Measurements from ENCODE around the gene TCF4.

TCF4 gene

GRCh38 chr18:55504808-55505207, 83.2 kb downstream of the TCF4 start:
- no peak for DNase-seq (ENCODE audit: low read depth in 2 of 2)

GRCh38 chr18:55503167-55503820, 84.7 kb downstream of the TCF4 start:
- no peak for DNase-seq (ENCODE audit: low read depth in 2 of 2)

DNA sequence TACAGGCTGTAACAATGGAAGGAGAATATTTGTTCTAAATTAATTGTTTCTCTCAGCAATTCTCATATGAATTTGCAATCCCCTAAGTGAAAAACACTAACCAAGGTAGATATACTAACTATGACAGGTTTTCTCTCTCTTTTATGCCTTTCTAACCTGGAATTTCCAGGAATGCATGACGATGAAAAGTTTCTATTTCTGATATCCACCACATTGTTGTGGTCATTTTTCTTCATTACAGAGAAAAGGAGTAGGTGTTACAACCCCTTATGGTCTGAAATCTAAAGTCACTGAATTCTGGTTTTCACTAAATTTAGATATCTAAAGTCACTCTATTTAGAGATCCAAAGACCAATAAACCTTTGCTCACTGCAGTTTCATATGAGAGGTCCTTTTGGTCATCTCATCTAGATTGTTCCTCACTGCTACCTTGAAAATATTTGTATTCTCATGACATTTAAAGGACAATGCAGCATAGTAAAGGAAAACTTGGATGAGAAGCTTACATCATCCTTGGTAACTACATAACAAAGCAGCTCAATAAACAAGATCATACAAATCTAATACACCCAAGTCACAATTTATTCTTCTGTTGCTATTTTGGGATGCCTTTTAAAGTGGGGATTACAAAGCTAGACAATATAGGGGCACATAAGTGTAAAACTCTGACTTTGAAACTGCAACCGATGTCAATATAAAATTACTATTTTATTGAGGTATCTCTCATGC, 85.8 kb downstream of the TCF4 start:
- DNase-seq (ENCODE audit: low read depth in 2 of 2) = no peak

DNA sequence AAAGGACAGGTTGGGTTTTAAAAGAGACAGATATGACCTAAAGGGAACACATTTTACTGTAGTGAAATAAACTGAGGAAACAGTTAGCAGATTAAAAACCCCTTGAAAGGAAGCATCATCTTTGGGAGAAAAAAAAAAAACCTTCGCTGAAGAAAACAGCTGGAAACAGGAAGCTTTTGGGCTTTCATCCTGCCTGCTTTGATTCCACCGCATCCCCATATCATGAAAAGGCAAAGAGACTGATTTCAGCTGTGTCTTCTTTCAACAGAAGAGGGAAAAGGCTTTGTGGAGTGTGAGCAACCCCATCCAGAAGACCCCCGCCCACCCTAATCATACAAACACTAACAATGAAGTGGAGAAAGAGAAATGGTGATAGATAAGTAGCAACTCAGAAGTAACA, 86.4 kb downstream of the TCF4 start:
- DNase-seq (ENCODE audit: low read depth in 2 of 2) = no peak

GRCh38 chr18:55500316-55501086, 87.5 kb downstream of the TCF4 start:
- no peak for DNase-seq (ENCODE audit: low read depth in 2 of 2)

- DNase-seq (ENCODE audit: low read depth in 2 of 2) = no peak
Observed at GRCh38 chr18:55499526-55499925, 88.5 kb downstream of the TCF4 start.

- no peak for DNase-seq (ENCODE audit: low read depth in 2 of 2)
Observed at GRCh38 chr18:55497825-55498403, 90.1 kb downstream of the TCF4 start.

DNA sequence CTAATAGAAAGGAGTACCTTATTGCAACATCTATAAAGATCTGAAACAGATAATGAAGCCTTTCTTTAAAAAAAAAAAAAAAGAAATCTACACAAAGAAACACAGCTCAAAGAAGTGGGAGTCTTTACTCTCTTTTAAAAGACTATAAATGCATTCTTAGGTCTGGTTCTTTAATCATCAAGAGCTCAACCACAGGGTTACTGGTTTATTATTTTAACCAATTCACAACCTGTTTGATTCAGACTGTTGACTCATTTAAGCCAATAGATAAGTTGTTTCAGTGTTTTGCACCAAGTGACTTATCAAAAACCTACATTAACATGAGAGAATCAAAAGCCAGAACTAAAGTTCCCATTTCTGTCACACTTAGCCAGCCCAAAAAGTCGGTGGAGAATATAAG, 93.1 kb downstream of the TCF4 start:
- DNase-seq (ENCODE audit: low read depth in 2 of 2) = no peak

DNA sequence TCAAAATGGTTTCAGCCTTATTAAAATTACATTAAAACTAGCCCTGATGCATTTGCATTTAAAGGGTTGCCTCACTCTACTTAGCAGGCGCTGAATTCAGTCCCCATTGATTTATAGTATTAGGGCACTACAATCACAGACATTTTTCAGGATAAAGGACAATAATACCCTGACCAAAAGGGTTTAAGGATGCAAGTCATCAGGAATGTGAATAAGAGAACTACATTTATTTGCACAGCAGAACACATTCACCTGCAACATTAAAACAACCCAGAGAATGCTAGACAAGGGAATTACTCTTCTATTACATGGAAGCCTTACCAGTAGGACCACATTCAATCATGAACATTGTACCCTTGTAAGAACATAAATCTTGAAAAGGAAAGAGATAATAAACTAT, 93.6 kb downstream of the TCF4 start:
- no peak for DNase-seq (ENCODE audit: low read depth in 2 of 2)

- DNase-seq (ENCODE audit: low read depth in 2 of 2) = no peak
Observed at GRCh38 chr18:55491616-55492015, 96.4 kb downstream of the TCF4 start.

- peak; percentile 8 to 25 for DNase-seq (ENCODE audit: low read depth in 2 of 2)
Observed at GRCh38 chr18:55489034-55489986, 98.7 kb downstream of the TCF4 start.

GRCh38 chr18:55488473-55488872, 99.5 kb downstream of the TCF4 start:
- DNase-seq (ENCODE audit: low read depth in 2 of 2) = no peak

GRCh38 chr18:55487997-55488396, 100.0 kb downstream of the TCF4 start:
- DNase-seq (ENCODE audit: low read depth in 2 of 2) = no peak

- no peak for DNase-seq (ENCODE audit: low read depth in 2 of 2)
Observed at GRCh38 chr18:55486936-55487335, 101.1 kb downstream of the TCF4 start.

- no peak for DNase-seq (ENCODE audit: low read depth in 2 of 2)
Observed at GRCh38 chr18:55485666-55486065, 102.3 kb downstream of the TCF4 start.

DNA sequence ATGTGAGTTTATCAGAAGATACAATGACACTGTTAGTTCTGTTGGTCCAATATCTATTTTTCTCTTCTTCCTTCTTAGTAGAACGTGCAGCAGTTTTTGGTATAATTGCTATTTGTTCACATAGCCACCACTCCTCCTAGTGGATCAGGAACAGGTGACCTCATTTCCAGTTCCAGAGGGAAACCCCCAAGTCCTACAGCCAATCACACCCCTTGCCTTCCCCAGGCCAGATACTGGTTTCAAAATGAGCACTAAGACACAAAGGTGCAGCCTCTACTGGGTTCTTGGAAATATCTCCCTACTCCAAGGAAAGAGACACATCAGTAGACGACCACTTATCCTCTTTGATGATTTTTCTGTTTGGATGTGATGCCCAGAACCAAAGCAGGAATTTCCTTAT, 103.2 kb downstream of the TCF4 start:
- DNase-seq (ENCODE audit: low read depth in 2 of 2) = no peak

DNA sequence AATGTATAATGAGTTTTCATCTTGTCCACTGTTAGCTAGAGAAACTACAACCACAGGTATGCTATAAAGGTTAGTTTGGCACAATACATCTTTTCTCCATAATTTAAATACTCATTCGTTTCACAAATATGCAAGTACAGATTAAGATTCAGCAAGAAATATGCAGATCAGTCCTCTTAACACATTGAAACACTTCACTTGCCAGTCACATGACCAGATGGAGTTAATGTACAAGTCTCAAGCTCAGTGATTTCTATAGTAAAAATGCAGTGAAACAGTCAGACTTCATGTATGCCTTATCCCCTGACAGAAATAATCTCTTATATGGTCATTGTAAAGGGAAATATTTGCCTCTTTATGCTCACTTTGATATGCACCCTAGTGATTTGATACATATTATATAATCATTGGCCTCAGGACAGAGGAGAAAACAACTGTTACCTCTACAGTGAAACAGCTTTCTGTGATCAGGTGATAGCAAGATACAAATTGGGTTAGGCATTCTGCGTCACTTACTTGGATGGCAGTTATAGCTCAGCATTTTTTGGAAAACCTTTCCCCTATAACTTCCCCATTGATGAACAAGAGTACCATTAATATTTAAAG, 104.6 kb downstream of the TCF4 start:
- no peak for DNase-seq (ENCODE audit: low read depth in 2 of 2)

- no peak for DNase-seq (ENCODE audit: low read depth in 2 of 2)
Observed at GRCh38 chr18:55479656-55480420, 108.2 kb downstream of the TCF4 start.

DNA sequence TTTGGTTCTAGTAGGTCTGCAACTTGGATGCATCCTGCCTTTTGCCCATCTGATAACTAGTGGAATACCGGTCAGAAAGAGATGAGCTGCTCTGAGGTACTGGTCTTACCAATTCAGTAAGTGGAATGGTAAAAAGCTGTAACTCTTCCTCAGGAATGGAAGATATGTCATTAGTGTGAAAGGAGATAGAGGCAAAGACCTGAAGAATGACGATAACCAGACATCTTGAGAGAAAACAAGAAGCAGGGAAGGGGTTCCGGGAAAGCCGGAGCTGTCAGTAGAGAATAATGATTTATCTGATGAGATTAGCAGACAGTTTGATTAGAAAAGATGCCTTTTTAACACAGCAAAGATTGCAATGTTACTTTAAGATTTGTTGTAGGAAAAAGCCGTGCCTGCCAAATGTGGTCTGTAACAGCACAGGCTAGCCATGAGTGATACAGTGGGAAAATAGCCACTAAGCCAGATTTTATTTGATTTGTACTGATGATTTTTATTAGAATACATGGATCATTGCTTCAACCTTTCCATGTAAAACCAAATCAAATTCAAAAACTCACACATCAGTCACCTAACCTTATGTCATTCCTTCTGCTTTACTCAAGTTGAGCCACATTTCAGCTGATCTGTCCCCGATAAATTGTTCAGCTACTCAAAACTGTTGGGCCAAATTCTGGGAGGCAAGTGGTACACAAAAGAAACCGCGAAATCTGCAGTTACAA, 110.0 kb downstream of the TCF4 start:
- no peak for DNase-seq (ENCODE audit: low read depth in 2 of 2)

- DNase-seq (ENCODE audit: low read depth in 2 of 2) = no peak
Observed at GRCh38 chr18:55477499-55477859, 110.5 kb downstream of the TCF4 start.

All from stimulated activated CD4-positive, alpha-beta T cell treated with anti-CD3 and anti-CD28 coated beads, Interleukin-4, amount 100 ng/mL, for 48 hours (primary cell).